Measurements from ENCODE around the gene GABRR3.
A peak's percentile ranks its signal among the peaks of the same experiment; 100 is the strongest.

The GABRR3 gene

GRCh38 chr3:98035208-98035607, at the start of gene GABRR3:
Gene GABRR3, minus strand, starts transcription at chr3:98035315. Its CDS starts 328 bp downstream, at chr3:98034987.
- no peak for DNase-seq (ENCODE audit: low spot score)
- no peak for FAIRE-seq

DNA sequence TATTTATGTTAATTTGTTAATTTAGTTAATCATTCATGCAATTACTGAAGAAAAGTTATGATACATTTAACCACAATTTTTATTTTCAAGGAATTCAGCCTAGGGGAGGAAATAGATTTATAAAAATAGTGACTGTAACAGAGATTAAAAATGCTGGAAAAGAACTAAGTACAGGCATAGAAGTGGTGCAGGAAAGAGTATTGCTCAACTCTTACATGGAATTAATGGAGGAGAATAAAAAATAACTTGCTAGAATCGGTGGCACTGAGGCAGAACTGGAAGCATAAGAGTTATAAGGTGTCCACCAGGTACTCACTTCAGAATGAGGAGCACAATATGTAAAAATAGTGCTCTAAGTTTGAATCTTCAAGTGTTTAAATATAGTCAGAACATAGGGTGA, 38.4 kb upstream of the GABRR3 start:
- DNase-seq (ENCODE audit: low spot score) = no peak
- FAIRE-seq = no peak

DNA sequence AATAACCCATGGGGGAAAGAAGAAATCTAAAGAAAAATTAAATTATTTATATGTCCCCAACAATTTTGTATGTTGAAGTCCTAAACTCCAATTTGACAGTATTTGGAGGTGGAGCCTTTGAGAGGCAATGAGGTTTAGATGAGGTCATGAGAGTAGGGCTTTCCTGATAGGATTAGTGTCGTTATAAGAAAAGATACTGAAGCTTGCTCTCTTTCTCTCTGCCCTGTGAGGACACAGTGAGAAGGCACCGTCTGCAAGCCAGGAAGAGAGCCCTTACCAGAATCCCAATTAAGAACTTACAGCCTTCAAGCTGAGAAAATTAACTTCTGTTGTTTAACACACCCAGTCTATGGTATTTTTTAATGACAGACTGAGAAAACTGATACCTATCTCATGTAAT, 35.7 kb upstream of the GABRR3 start:
- FAIRE-seq = no peak
- DNase-seq (ENCODE audit: low spot score) = no peak

DNA sequence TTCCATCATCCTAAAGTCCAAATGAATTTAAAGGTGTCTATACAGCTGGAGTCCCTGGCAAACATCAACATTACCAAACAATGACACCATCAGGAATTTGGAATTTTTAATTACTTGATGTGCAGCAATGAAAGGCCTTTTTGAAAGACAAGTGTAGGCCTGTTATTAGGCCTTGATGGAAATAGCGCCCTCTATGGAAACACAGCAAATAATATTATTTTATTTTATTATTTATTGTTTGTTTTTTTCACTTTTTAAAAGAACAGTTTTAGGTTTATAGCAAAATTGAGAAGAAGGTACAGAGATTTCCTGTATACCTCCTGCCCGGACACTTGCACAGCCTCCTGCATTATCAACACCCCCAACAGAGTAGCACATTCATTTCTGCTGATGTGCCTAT, 33.7 kb upstream of the GABRR3 start:
- FAIRE-seq (no peak), DNase-seq (ENCODE audit: low spot score) (no peak)

DNA sequence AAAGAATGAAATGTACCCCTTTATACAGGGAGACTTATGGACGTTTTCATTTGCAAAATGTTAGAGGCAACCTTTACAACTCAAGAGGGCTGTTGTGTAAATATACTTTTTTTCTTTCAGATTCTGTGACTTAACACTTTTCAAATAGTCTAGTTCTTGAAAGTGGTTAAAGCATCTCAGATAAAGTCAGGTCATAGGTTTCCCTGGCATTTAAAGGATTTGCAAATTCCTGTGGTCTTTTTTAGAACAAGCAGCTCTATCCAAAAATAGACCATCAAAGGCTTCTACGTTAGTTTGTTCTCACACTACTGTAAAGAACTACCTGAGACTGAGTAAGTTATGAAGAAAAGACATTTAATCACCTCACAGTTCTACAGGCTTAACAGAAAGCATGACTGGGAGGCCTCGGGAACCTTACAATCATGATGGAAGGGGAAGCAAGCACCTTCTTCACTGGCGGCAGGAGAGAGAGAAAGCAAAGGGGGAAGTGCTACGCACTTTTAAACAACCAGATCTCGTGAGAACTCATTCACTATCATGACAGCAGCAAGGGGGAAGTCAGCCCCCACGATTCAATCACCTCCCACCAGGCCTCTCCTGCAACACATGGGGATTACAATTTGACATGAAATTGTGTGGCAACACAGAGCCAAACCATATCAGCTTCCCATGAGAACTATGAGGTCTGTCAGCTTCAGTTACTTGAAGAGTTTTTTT, 23.3 kb upstream of the GABRR3 start:
- FAIRE-seq (no peak), DNase-seq (ENCODE audit: low spot score) (no peak)

- FAIRE-seq (no peak), DNase-seq (ENCODE audit: low spot score) (no peak)
Measured at GRCh38 chr3:98057631-98058030, 22.5 kb upstream of the GABRR3 start.

- FAIRE-seq (no peak), DNase-seq (ENCODE audit: low spot score) (no peak)
Measured at GRCh38 chr3:98056035-98056434, 20.9 kb upstream of the GABRR3 start.

GRCh38 chr3:98049271-98049670, 14.2 kb upstream of the GABRR3 start:
- no peak for FAIRE-seq
- no peak for DNase-seq (ENCODE audit: low spot score)

DNA sequence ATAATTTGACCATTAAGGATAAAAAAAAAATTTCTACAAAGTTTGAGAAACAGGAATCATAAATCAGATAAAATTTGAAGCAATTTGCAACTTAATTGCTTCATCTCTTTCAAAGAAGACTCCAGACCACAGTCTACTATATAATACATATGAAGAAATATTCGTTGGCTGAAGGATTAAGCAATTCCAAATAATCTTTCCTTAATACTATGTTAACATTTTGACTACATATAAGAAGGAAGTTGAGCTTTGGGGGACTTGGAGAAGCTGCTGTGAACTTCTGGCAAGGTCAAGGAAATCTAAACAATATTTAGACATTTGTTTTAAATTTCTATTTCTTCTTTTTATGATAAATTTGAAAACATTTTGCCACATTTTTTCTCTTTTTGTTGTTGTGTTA, 13.5 kb upstream of the GABRR3 start:
- FAIRE-seq = no peak
- no peak for DNase-seq (ENCODE audit: low spot score)

DNA sequence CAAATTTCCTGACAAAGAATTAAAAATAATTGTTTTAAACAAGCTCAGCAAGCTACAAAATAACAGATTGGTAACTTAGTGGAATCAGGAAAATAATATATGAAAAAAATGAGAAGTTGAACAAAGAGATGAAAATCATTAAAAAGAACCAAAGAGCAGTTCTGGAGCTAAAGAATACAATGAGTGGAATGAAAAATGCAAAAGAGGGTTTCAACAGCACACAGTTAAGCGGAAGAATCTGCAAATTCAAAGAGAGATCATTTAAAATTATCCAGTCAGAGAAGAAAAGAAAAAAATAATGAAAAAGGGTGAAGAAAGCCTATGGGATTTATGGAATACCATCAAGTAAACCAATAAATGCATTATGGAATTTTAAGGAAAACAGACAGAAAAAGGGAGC, 6.2 kb upstream of the GABRR3 start:
- FAIRE-seq (no peak), DNase-seq (ENCODE audit: low spot score) (no peak)

GRCh38 chr3:98039322-98040024, 4.4 kb upstream of the GABRR3 start:
- FAIRE-seq = peak; percentile 82
- peak; percentile 78 for DNase-seq (ENCODE audit: low spot score)

- DNase-seq (ENCODE audit: low spot score) = no peak
- FAIRE-seq = no peak
Measured at GRCh38 chr3:98038876-98039275, 3.8 kb upstream of the GABRR3 start.

DNA sequence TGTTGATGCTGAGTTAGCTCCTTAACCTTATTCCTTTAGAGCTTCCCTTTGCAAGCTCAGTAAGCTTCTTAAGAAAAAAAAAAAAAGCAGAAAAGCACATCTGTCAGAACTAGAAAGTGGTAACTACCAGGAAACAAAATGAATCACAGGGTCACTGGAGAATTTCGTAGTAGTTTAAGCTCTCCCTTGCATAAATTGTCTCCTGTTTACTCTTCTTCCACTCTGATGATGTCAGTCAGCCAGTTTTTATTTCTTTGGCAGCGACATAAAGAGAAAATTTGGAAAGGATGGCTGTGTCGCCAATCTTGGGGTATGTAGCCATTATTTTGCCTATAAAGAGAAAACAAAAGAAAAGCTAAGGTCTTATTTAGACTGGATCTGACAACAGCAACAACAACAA, 3.2 kb upstream of the GABRR3 start:
- DNase-seq (ENCODE audit: low spot score) = no peak
- no peak for FAIRE-seq

DNA sequence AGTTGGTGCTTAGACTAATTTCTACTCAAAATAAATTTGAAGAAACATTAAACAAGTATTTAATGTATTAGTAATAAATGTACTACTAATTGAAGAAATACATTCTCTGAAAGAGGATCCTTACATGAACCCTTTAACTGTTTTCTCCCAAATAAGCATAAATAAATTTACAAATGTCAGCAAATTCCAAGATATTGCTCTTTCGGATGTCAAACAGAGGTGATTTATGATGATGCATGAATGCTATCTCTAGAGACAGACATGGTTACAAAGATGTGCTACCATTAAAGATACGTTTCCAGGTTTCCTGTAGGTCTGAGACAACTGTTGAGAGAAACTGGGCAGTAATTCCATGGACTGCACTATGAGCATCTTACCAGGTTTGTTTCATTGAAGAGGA, 629 bp downstream of the GABRR3 start:
- DNase-seq (ENCODE audit: low spot score) (no peak), FAIRE-seq (no peak)

- no peak for DNase-seq (ENCODE audit: low spot score)
- FAIRE-seq = no peak
Measured at GRCh38 chr3:98034036-98034435, 1.1 kb downstream of the GABRR3 start.

DNA sequence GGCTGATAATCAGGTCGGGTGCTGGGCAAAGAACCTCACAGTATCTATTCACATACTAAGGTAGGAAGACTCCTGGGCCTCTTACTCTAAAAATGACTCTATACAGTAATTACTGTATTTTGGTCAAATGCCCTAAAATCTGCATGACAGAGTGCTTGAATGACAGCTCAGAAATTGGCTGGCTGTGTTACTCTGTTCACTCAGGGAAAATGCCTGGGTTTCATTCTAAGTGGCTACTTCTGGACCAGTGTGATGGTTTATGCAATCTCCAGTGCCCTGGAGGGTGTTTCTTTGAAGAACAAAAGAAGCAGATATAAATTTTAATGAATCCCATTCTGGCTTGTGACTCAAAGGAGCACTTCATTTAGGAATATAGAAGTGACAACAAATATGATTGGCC, 2.2 kb downstream of the GABRR3 start:
- DNase-seq (ENCODE audit: low spot score) = no peak
- no peak for FAIRE-seq

DNA sequence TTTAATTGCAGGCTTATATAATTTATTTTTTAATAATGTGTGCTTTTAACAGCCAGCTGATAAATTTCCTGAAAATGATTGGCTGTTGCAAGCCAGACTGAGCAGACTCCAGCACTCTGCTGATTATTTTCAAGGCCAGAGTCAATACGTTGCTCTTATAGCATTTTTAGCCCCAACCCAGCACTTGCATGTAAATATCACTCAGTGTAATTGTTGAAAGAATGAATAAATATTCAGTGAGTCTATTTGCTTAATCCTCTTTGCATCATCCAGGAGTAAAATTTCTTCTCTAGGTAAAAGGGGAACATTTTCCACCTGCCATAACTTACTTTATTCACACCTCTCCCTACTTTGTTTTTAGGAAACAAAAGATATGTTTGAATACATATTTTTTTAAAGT, 2.9 kb downstream of the GABRR3 start:
- no peak for DNase-seq (ENCODE audit: low spot score)
- FAIRE-seq = no peak

DNA sequence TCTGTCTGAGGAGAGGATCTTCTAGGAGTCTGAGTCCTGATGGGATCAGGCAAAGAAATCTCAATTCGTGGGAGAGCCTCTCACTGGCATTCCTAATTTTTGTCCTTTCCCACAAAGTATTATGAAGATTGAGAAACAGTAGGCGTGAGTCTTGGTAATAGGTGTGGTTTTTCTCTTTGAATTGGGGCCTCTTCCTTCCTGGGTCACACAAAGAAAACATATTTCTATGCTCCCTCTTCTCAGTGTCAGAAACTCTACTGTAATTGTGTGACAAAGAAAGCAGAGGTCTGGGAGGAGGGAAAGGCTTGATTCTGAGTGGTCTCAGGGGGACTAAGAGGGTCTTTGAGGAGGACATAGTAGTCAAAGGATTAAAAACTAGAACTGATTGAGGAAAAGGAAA, 6.0 kb downstream of the GABRR3 start:
- DNase-seq (ENCODE audit: low spot score) = no peak
- no peak for FAIRE-seq

DNA sequence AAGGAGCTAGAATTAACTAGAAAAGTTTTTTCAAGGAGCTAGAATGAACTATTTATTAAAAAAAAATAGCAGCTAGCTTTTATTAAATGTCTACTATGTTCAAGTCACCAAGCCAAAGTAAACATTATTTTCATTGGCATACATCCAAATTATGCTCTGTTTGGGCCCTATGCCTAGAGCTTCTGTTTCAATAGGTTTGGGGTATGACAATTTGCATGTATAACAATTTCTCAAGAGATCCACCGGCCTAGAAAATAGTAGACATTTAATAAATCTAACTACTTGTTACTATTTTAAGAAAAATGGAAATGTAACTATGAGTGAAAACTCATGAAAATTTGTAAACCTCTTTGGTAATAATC, 8.0 kb downstream of the GABRR3 start:
- FAIRE-seq (no peak), DNase-seq (ENCODE audit: low spot score) (no peak)

GRCh38 chr3:98026425-98027084, 8.6 kb downstream of the GABRR3 start:
- no peak for FAIRE-seq

DNA sequence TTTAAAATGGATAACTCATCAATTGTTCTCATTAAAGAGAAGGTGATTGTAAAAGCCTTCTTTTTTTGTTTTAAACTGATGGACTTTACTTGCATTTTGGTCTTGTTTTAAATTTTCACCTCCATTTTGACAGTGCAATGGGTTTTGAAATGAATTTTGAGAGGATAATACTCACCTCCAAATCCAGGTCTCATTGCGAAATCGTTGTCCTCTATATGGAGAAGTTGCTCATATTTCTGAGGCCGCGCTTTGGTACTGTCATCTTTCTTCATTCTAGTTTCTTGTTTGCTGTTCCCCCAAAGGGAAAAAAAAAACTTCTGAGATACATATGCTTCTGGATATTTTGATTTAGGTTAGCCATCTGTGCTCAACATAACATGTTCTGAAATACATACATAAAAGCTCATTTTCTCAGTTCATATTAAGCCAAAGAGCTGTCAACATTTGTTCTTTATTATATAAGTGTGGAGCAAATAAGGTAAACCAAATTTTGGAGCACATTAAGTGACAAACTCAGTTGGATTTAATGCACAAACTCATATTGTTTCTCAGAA, 9.6 kb downstream of the GABRR3 start:
- no peak for FAIRE-seq

More at GRCh38 chr3:98026425-98027084, 8.6 kb downstream of the GABRR3 start:
- DNase-seq (ENCODE audit: low spot score) = no peak

More for the DNA sequence above, 9.6 kb downstream of the GABRR3 start:
- DNase-seq (ENCODE audit: low spot score) = no peak

All from RCC 7860 (cell line).